Activated CD8-positive, alpha-beta memory T cell treated with anti-CD3 and anti-CD28 coated beads for 48 hours (primary cell): Measurements from ENCODE around the gene BGN.

Experiments
- DNase-seq, 3 experiments: peaks; one replicate each; pipeline ENCODE4 v3.0.0-alpha.2; 2020; ENCODE audit warnings: low read depth in 2 of 3, low spot score in 2 of 3

Gene BGN

GRCh38 chrX:153482376-153483015, 12.3 kb upstream of the BGN start:
- DNase-seq = no peak

- DNase-seq = no peak
Observed at GRCh38 chrX:153485396-153486080, 9.2 kb upstream of the BGN start.

GRCh38 chrX:153486171-153486570, 8.6 kb upstream of the BGN start:
- DNase-seq = no peak

- no peak for DNase-seq
Observed at GRCh38 chrX:153487590-153488071, 7.1 kb upstream of the BGN start.

GRCh38 chrX:153488231-153488914, 6.4 kb upstream of the BGN start:
- DNase-seq = no peak

- no peak for DNase-seq
Observed at GRCh38 chrX:153490217-153490930, 4.4 kb upstream of the BGN start.

- no peak for DNase-seq
Observed at GRCh38 chrX:153491351-153491914, 3.3 kb upstream of the BGN start.

- no peak for DNase-seq
Observed at GRCh38 chrX:153491918-153492317, 2.9 kb upstream of the BGN start.

- no peak for DNase-seq
Observed at GRCh38 chrX:153492543-153492942, 2.2 kb upstream of the BGN start.

GRCh38 chrX:153493085-153493484, 1.7 kb upstream of the BGN start:
- no peak for DNase-seq

GRCh38 chrX:153494061-153494460, 719 bp upstream of the BGN start:
- DNase-seq = no peak

- DNase-seq = no peak
Observed at GRCh38 chrX:153495362-153495751, 577 bp downstream of the BGN start.

GRCh38 chrX:153495903-153496589, 1.3 kb downstream of the BGN start:
- DNase-seq = no peak

- DNase-seq = no peak
Observed at GRCh38 chrX:153496590-153496959, 1.8 kb downstream of the BGN start.

GRCh38 chrX:153498453-153498852, 3.7 kb downstream of the BGN start:
- DNase-seq = no peak

- DNase-seq = no peak
Observed at GRCh38 chrX:153499341-153499740, 4.6 kb downstream of the BGN start.

- DNase-seq = no peak
Observed at GRCh38 chrX:153499876-153500275, 5.1 kb downstream of the BGN start.

GRCh38 chrX:153500676-153501280, 6.0 kb downstream of the BGN start:
- no peak for DNase-seq

- no peak for DNase-seq
Observed at GRCh38 chrX:153501530-153501929, 6.8 kb downstream of the BGN start.

- DNase-seq = no peak
Observed at GRCh38 chrX:153502131-153502530, 7.4 kb downstream of the BGN start.
